HG02763 (cell line): Measurements from ENCODE around the gene CNN1.

Experiments used
- ATAC-seq: cut with Tn5 transposase; IDR thresholded peaks from one replicate; pipeline ENCODE4 v1.9.1; 2021; ENCODE audit warnings: mild to moderate bottlenecking, moderate library complexity; ENCODE audit not compliant: unreplicated experiment

Gene CNN1

DNA sequence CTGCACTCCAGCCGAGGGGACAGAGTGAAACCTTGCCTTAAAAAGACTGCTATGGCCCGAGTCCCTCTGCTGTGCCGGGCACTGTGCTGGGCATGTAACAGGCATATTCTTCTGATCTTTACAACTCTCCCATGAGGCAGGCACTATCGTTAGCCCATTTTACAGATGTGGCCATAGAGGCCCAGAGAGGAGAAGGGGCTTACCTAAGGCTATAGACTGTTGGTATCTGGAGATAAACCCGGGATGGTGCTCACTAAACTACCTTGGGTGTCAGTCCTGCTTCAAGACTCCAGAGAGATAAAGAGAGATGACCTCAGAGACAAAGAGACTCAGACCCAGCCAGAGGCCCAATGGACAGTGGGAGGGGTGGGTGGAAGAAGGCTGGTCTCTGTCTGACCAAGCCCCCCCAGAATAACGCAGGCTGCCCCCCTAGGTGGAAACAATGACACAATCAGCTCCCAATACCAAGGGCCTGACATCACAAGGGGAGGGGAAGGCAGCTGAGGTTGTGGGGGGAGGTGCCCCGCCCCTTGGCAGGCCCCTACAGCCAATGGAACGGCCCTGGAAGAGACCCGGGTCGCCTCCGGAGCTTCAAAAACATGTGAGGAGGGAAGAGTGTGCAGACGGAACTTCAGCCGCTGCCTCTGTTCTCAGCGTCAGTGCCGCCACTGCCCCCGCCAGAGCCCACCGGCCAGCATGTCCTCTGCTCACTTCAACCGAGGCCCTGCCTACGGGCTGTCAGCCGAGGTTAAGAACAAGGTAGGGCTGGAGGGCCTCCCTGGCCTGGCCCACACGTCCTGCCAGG lies at the start of gene CNN1:
CNN1 (plus strand) TSS at position 620 of the 805 bp plus-strand sequence; CDS start at position 697, 77 bp downstream.
- ATAC-seq, result no peak

- no peak for ATAC-seq
Observed at GRCh38 chr19:11489378-11489777, 49.3 kb upstream of the CNN1 start.

DNA sequence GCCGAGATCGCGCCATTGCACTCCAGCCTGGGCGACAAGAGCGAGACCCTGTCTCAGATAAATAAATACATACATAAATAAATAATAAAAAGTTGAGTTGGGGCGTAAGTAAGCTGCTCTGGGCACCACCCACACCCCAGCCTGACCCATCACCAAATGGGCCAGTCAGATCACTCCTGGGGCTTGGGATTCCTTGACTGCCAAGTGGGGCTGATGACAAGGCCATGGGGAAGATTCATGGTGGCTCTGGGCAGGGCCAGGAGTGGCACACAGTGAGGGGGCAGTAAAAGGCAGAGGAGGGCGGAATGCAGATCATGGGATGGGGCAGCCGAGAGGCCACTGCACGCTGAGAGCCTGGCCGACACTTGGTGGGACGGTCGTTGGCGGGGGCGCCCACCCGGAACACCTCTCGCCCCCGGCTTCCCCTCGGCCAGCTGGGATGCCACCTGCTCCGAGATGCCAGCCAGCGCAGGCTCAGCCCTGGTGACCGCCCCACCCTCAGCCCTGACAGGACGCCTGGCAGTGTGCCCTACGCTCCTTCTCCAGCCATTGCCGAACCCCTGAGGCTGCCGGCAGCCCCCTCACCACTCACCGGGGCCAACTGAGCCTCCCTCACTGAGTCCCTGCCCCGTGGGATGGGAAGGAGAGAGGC lies 43.9 kb upstream of the CNN1 start:
- ATAC-seq, result no peak

DNA sequence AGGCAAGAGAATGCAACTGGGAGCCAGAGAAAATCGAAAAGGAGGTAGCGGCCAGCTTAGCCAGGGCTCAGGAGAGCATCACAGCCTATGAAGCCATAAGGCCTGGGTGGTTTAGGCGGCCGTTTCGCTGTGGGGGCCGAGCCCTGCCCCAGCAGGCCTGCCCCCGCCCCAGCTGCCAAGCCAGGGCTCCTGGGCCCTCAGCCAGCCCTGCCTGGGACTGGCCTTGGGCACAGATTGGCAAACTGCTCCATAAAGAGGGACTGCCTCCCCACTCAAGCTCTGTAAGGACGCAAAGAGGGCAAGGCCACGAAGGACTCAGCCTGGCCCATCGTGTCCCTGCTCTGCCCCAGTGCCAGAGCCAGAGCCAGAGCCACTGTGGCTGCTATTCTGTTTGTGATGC lies 43.2 kb upstream of the CNN1 start:
- ATAC-seq, result no peak

- ATAC-seq, result no peak
Observed at GRCh38 chr19:11495885-11496284, 42.8 kb upstream of the CNN1 start.

GRCh38 chr19:11496391-11497163 lies 42.1 kb upstream of the CNN1 start:
- ATAC-seq, result no peak

GRCh38 chr19:11499220-11499726 lies 39.4 kb upstream of the CNN1 start:
- no peak for ATAC-seq

- no peak for ATAC-seq
Observed at GRCh38 chr19:11499890-11500420, 38.7 kb upstream of the CNN1 start.

- ATAC-seq, result no peak
Observed at GRCh38 chr19:11504502-11505031, 34.1 kb upstream of the CNN1 start.

DNA sequence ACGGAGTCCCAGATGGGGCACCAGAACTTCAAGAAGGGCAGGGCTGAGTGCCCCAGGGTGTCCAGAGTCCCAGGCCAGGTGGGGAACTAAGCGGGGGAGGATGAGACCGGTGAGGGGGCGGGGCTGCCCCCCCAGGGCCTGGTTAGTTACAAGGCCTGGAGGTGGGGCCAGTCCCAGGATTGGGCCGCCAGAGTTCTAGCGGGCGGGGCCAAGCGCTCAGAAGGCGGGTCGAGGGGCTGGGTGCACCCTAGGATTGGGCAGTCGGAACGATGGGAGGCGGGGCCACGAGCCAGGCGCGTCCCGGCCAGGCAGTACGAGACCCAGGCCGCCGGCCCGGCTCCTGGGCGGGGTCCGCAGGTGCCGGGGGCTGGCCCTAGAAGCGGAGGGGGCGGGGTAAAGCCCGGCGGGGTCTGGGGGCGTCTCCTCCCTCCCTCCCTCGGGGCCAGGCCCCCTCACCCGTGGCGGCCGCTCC lies 33.6 kb upstream of the CNN1 start:
- ATAC-seq, result peak; percentile 87

- ATAC-seq, result peak; percentile 55
Observed at GRCh38 chr19:11505504-11506100, 33.0 kb upstream of the CNN1 start, which contains the start of gene ZNF653. Gene ZNF653 (minus strand): TSS chr19:11505839. CDS start chr19:11505786, 53 bp downstream.

DNA sequence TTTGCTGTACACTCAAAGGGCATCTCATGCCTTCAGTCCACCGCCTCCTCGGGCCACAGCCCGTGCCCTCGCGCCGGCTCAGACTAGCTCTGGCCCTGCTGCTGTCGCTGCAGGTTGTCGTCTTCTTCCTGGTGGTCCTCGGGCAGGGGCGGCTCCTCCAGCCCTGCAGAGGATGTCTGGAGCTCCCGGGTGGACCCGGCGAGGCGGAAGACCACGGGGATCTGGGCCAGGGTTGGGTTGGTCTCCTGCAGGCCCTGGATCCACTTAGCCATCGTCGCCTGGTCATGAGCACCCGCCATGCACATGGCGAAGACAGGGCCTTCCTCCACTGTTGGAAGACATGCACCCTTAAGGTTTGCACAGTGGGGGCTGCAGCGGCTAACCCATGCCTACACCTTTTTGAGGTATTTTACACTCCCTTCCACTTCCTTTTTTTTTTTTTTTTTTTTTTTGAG lies 32.5 kb upstream of the CNN1 start:
- ATAC-seq, result peak; percentile 19

GRCh38 chr19:11506967-11507366 lies 31.7 kb upstream of the CNN1 start:
- ATAC-seq, result no peak

DNA sequence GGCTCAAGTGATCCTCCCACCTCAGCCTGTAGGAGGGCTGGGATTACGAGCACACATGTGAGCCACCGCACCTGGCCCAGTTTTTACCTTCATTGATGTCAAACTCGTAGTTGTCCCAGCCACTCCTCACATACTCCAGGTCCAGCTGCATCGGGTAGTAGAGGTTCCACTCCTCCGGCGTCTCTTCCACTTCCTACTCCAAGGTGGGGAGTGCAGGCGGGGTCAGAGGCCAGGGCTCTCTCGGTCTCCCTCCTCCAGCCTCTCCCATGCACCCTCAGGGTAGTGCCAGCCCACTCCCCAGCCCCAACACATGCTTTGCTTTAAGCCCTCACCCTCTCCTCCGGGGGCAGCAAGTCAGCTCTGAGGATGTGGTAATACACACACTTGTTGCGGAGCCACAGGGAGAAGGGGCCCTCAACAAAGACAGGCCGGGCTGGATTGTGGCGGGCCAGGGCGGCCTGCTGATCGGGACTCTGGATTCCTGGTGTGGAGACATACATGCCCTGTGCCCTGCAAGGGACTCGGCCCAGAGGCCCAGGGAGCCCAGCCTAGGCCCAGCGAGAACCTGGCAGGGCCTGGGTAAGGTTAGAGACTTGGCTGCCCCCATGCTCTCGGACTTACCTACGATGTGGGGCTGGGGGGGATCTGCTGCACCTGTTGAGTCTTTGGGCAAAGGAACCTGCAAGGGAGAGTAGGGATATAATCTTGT lies 31.1 kb upstream of the CNN1 start:
- no peak for ATAC-seq

- no peak for ATAC-seq
Observed at GRCh38 chr19:11510444-11510843, 28.2 kb upstream of the CNN1 start.

GRCh38 chr19:11513946-11514345 lies 24.7 kb upstream of the CNN1 start:
- no peak for ATAC-seq

DNA sequence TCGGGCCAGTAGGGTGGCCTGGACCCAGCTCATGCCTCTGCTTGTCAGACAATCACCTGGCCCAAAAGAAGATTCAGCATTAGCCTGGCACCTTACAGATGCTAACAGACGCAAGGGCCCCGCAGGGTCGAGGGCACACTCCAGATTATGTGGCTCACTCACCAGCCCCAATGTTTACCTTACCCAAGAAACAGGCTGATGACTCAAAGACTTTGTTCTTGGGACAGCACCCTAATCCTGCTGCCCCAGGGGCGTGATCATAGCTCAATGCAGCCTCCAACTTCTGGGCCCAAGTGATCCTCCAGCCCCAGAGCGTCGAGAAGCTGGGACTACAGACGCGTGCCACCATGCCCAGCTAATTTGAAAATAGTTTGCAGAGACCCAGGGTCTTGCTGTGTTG lies 19.5 kb upstream of the CNN1 start:
- ATAC-seq, result no peak

DNA sequence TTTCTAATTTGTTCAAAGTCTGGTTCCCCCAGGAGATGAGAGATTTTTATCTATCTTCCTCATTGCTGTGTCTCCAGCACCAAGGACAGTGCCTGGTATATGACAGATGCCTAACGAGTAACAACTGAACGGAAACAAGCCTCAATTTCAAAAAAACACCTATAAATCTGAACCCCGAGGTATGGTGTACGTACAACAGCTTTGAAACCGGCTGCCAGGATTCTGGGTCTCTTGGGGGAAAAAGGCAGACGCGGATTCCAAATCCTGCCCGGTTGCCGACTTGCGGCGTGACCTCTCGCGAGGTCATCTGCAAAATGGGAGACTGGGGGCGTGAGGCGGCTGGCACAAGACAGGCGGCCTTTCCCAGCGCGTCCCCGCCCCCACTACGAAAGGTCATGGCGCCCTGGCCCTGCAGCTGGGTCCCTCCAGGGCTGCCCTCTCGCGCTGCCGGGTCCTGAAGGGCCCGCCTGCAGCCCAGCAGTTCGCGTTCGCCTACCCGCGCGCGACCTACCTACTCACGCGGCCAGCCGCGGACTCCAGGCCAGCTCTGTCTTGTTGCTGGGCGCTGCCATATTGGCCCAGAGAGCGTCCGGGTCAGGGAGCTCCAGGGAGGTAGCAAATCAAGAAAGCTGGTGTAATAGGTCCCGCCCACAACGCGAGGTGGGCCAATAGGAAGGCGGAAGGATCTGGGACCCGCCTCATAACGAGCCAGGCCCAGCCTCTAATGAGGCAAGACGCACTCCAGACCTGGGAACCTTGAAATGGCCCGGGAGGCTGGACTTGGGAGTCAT lies 9.9 kb upstream of the CNN1 start, which contains the start of gene ECSIT:
ECSIT (minus strand) TSS at position 584 of the 791 bp plus-strand sequence. CDS start 9,964 bp downstream, outside the sequence.
- ATAC-seq, result peak; percentile 95

DNA sequence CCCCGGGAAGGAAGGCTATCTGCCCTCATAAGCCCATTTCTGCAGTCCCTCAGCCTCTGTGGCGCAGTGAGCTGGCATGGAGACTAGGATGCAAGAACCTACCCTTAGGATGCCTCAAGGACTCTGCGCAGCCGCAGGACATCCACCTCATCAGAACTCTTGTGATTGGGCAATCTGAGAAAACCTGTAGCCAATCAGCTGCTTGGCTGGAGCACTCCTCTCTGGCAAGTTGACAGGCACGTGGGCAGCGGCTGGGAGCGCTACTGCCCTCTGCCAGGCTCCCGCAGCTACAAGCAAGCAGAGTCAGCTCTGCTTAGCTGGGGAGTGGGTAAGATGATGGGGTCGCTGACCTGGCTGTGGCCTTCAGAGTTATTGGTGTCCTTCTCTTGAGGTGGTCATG lies 8.2 kb upstream of the CNN1 start:
- no peak for ATAC-seq
